H9 (cell line): Measurements from ENCODE around the gene ARHGAP26. TPM values are rescaled to one million over a fixed set of nuclear protein-coding genes. Genes with fewer than 3 reads are reported as not detected.

Source experiments
- DNase-seq: peaks from one replicate; pipeline ENCODE4 v3.0.0-alpha.2; 2017
- H2AFZ ChIP-seq: one replicate; pipeline ENCODE4 v1.6.1; 2013; ENCODE audit warnings: mild to moderate bottlenecking, low read length, control low read depth, moderate library complexity
- H2AK5ac ChIP-seq: 2 replicates; pipeline ENCODE4 v1.6.1; 2013; ENCODE audit warnings: low read length, control low read depth, mixed read lengths; ENCODE audit not compliant: insufficient read length
- H2BK120ac ChIP-seq: one replicate; pipeline ENCODE4 v1.6.1; 2013; ENCODE audit warnings: low read depth, mild to moderate bottlenecking, low read length, control low read depth, inconsistent platforms; ENCODE audit not compliant: poor library complexity, severe bottlenecking
- H2BK12ac ChIP-seq: 2 replicates; pipeline ENCODE4 v1.6.1; 2013; ENCODE audit warnings: low read length, control low read depth, mixed read lengths, low read depth; ENCODE audit not compliant: insufficient read length
- H2BK15ac ChIP-seq: 2 replicates; pipeline ENCODE4 v1.6.1; 2013; ENCODE audit warnings: low read depth, low read length, control low read depth
- H2BK20ac ChIP-seq: one replicate; pipeline ENCODE4 v1.6.1; 2013; ENCODE audit warnings: low read depth, mild to moderate bottlenecking, low read length, control low read depth, inconsistent platforms; ENCODE audit not compliant: poor library complexity, severe bottlenecking
- H2BK5ac ChIP-seq: 2 replicates; pipeline ENCODE4 v1.6.1; 2013; ENCODE audit warnings: low read length, control low read depth, mixed read lengths; ENCODE audit not compliant: insufficient read length
- H3K14ac ChIP-seq: 2 replicates; pipeline ENCODE4 v1.6.1; 2013; ENCODE audit warnings: low read length, control low read depth; ENCODE audit not compliant: insufficient read depth
- H3K18ac ChIP-seq: 2 replicates; pipeline ENCODE4 v1.6.1; 2013; ENCODE audit warnings: low read depth, mild to moderate bottlenecking, mixed read lengths, low read length, control low read depth; ENCODE audit not compliant: insufficient read length
- H3K23ac ChIP-seq: 2 replicates; pipeline ENCODE4 v1.6.1; 2013; ENCODE audit warnings: low read length, control low read depth, mixed read lengths, low read depth; ENCODE audit not compliant: insufficient read length
- H3K23me2 ChIP-seq: 2 replicates; pipeline ENCODE4 v1.6.1; 2013; ENCODE audit warnings: low read depth, mild to moderate bottlenecking, mixed read lengths, low read length, control low read depth; ENCODE audit not compliant: insufficient read length, poor library complexity, severe bottlenecking
- H3K27ac ChIP-seq: 2 replicates; pipeline ENCODE4 v1.5.1; 2013; ENCODE audit warnings: low read length, control low read depth, mixed read lengths, low read depth; ENCODE audit not compliant: insufficient read length
- H3K27me3 ChIP-seq: 2 replicates; pipeline ENCODE4 v1.6.1; 2013; ENCODE audit warnings: low read length, control low read depth, inconsistent platforms; ENCODE audit not compliant: insufficient read depth
- H3K4ac ChIP-seq: 2 replicates; pipeline ENCODE4 v1.6.1; 2013; ENCODE audit warnings: low read depth, mild to moderate bottlenecking, control low read depth, inconsistent platforms, low read length, moderate library complexity
- H3K4me1 ChIP-seq: 2 replicates; pipeline ENCODE4 v1.6.1; 2013; ENCODE audit warnings: low read length, control low read depth, inconsistent platforms; ENCODE audit not compliant: insufficient read depth
- H3K4me2 ChIP-seq: 2 replicates; pipeline ENCODE4 v1.6.1; 2013; ENCODE audit warnings: low read length, control low read depth, mixed read lengths; ENCODE audit not compliant: insufficient read length, insufficient read depth
- H3K56ac ChIP-seq: 2 replicates; pipeline ENCODE4 v1.6.1; 2013; ENCODE audit warnings: low read depth, mild to moderate bottlenecking, mixed read lengths, low read length, control low read depth; ENCODE audit not compliant: insufficient read length
- H3K79me1 ChIP-seq: 2 replicates; pipeline ENCODE4 v1.6.1; 2013; ENCODE audit warnings: low read depth, mild to moderate bottlenecking, moderate library complexity, low read length, control low read depth, inconsistent platforms; ENCODE audit not compliant: insufficient read depth, poor library complexity, severe bottlenecking
- H3K79me2 ChIP-seq: 2 replicates; pipeline ENCODE4 v1.6.1; 2013; ENCODE audit warnings: low read length, control low read depth, inconsistent platforms; ENCODE audit not compliant: insufficient read depth
- H3K9ac ChIP-seq: 2 replicates; pipeline ENCODE4 v1.6.1; 2013; ENCODE audit warnings: low read length, control low read depth, mixed read lengths; ENCODE audit not compliant: insufficient read length; ENCODE audit errors: extremely low read depth
- H3K9me3 ChIP-seq: one replicate; pipeline ENCODE4 v1.6.1; 2013; ENCODE audit warnings: low read depth, low read length, inconsistent platforms; ENCODE audit not compliant: control insufficient read depth
- H3T11ph ChIP-seq: one replicate; pipeline ENCODE4 v1.6.1; 2013; ENCODE audit warnings: mild to moderate bottlenecking, low read length, control low read depth, inconsistent platforms
- H4K20me1 ChIP-seq: one replicate; pipeline ENCODE4 v1.6.1; 2013; ENCODE audit not compliant: control insufficient read depth, insufficient read length, insufficient read depth
- H4K5ac ChIP-seq: 2 replicates; pipeline ENCODE4 v1.6.1; 2013; ENCODE audit warnings: low read depth, mild to moderate bottlenecking, mixed read lengths, low read length, control low read depth; ENCODE audit not compliant: insufficient read length
- H4K8ac ChIP-seq: replicated peaks from 2 replicates; pipeline ENCODE4 v1.6.1; 2013; ENCODE audit warnings: low read length, control low read depth, mixed read lengths, low read depth; ENCODE audit not compliant: insufficient read length
- H4K91ac ChIP-seq: 2 replicates; pipeline ENCODE4 v1.6.1; 2013; ENCODE audit warnings: low read depth, mild to moderate bottlenecking, moderate library complexity, mixed read lengths, low read length, control low read depth; ENCODE audit not compliant: insufficient read length
- H3K27ac Mint-ChIP-seq, 3 experiments: 2 replicates in 2 of 3; 3 replicates in 1 of 3; pipeline ENCODE4 v1.8.0; 2020 to 2021; ENCODE audit warnings: mixed read lengths in 3 of 3, mild to moderate bottlenecking in 1 of 3, moderate library complexity in 1 of 3
- H3K27me3 Mint-ChIP-seq: 2 replicates; pipeline ENCODE4 v1.8.0; 2021; ENCODE audit warnings: low read depth, mild to moderate bottlenecking, moderate library complexity, mixed read lengths
- H3K36me3 Mint-ChIP-seq, 3 experiments: 2 replicates in 2 of 3; 3 replicates in 1 of 3; pipeline ENCODE4 v1.8.0; 2020 to 2021; ENCODE audit warnings: low read depth in 3 of 3, mixed read lengths in 3 of 3; ENCODE audit not compliant: insufficient read depth in 1 of 3
- H3K4me1 Mint-ChIP-seq, 2 experiments: 2 replicates each; pipeline ENCODE4 v1.8.0; 2020; ENCODE audit warnings: mixed read lengths in 2 of 2
- H3K4me3 Mint-ChIP-seq, 2 experiments: 2 replicates in 1 of 2; 3 replicates in 1 of 2; pipeline ENCODE4 v1.8.0; 2020 to 2021; ENCODE audit warnings: mild to moderate bottlenecking in 2 of 2, mixed read lengths in 2 of 2, moderate library complexity in 1 of 2
- H3K9me3 Mint-ChIP-seq, 2 experiments: 2 replicates in 1 of 2; 3 replicates in 1 of 2; pipeline ENCODE4 v1.8.0; 2020; ENCODE audit warnings: mild to moderate bottlenecking in 2 of 2, mixed read lengths in 2 of 2, moderate library complexity in 1 of 2
- CTCF ChIP-seq: fragments of 200-600 bp; sonication (generic); conservative IDR thresholded peaks from 3 replicates; pipeline ENCODE4 v1.8.0; 2021; ENCODE audit warnings: antibody characterized with exemption, mild to moderate bottlenecking
- WGBS: extraction: QIAGEN DNeasy Blood & Tissue Kit; methylation state at CpG from one replicate; pipeline ENCODE4 v1.1.7; 2013; ENCODE audit warnings: missing lambda C conversion rate, low lambda C conversion rate, mixed read lengths; ENCODE audit not compliant: insufficient read length; ENCODE audit errors: extremely low coverage; 5-methylcytosine and 5-hydroxymethylcytosine counted together
- total RNA-seq: library from RNA; stranded (reverse); gene quantifications from 2 replicates; pipeline ENCODE4 v1.2.1, GENCODE V29; 2021

Gene ARHGAP26
- total RNA-seq, 1 experiment from 2014 or later, result 13.8 TPM

DNA sequence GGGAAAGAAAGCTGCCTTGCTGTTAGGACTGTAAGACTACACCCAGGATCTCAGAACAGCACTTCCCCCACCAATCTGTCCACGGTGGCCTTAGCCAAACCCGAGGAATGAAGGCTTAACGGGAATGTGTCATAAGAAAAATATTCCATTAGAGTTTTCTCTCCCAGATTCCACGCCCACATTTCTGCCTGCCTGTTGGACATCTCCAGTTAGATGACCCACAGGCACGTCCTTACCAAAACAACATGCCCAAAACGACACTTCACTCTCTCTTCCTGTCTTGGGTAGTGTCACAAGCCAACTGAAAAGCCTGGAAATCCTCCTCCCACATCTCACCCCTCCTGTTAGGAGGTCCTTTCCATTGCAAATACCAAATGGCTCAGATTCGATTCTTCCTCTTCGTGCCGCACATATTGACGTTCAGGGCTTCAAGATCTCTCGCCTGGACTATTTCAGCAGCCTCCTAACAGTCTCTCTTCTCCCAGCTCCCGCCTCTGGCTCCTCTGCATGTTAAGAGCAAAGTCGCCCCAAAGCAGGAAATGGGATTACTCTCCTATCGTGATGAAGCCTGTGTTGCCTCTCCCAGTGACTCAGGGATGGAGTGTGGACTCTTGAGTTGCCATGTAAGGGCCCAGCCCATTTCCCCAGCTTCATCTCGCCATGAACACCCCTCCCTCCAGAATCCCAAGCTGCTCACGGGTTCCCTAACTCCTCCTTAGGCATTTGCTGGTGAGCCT, 474.0 kb downstream of the ARHGAP26 start:
- Histone ChIP-seq H2BK20ac (no peak overlapping the region), H4K8ac (no peak overlapping the region), H3K18ac (no peak overlapping the region), H2BK15ac (no peak overlapping the region), H3K56ac (no peak overlapping the region), H3K9ac (no peak overlapping the region), H3K27me3 (no peaks in the 10 kb centered on the region), H3K79me1 (no peaks in the 10 kb centered on the region), H3K27ac (no peak overlapping the region), H2AFZ (no peak overlapping the region), H2BK12ac (no peak overlapping the region), H2AK5ac (no peak overlapping the region), H3K23ac (no peak overlapping the region), H4K91ac (no peak overlapping the region), H2BK120ac (no peak overlapping the region), H3K9me3 (no peaks in the 10 kb centered on the region), H3K14ac (no peak overlapping the region), H3K79me2 (no peaks in the 10 kb centered on the region), H3T11ph (no peak overlapping the region), H3K23me2 (no peaks in the 10 kb centered on the region), H2BK5ac (no peak overlapping the region), H3K4me1 (no peaks in the 10 kb centered on the region; the same call in 1 of the 2 replicates), H3K4me2 (no peak overlapping the region), H3K4ac (no peak overlapping the region), H4K5ac (no peak overlapping the region), H4K20me1 (no peaks in the 10 kb centered on the region)
- Mint-ChIP-seq H3K27me3 (no peaks in the 10 kb centered on the region; the same call in 1 of the 2 replicates), H3K4me1 (peaks cover 3 to 8% of the 10 kb centered on the region in 2 experiments; a peak in 3 of 4 replicates), H3K4me3 (no peak overlapping the region), H3K27ac (peak overlapping the region in 1 of 3 experiments; percentile 15; a peak in 1 of 7 replicates), H3K36me3 (peaks cover 0 to 4% (median 0%) of the 10 kb centered on the region in 3 experiments; a peak in 1 of 7 replicates), H3K9me3 (peaks cover 0 to 10% of the 10 kb centered on the region in 2 experiments; a peak in 3 of 5 replicates)
- no peak for TF ChIP-seq CTCF
- DNase-seq, result no peak
- WGBS, result no CpG with 5 or more reads among the region's 16 CpGs
